Rectal smooth muscle tissue (tissue), 1 donor: ENCODE data around the gene ELK3.

Experiments
- H3K27ac ChIP-seq: one replicate; pipeline ENCODE4 v1.7.0; 2013; ENCODE audit warnings: low read depth, low read length, inconsistent platforms
- H3K27me3 ChIP-seq: one replicate; pipeline ENCODE4 v1.7.0; 2013; ENCODE audit warnings: low read length; ENCODE audit not compliant: control insufficient read depth, insufficient read depth
- H3K36me3 ChIP-seq: one replicate; pipeline ENCODE4 v1.7.0; 2013; ENCODE audit warnings: low read length; ENCODE audit not compliant: control insufficient read depth, insufficient read depth
- H3K4me1 ChIP-seq: one replicate; pipeline ENCODE4 v1.7.0; 2013; ENCODE audit warnings: low read length; ENCODE audit not compliant: control insufficient read depth, insufficient read depth
- H3K4me3 ChIP-seq: one replicate; pipeline ENCODE4 v1.7.0; 2013; ENCODE audit warnings: low read length
- H3K9ac ChIP-seq: one replicate; pipeline ENCODE4 v1.7.0; 2013; ENCODE audit warnings: low read length

ELK3 gene

DNA sequence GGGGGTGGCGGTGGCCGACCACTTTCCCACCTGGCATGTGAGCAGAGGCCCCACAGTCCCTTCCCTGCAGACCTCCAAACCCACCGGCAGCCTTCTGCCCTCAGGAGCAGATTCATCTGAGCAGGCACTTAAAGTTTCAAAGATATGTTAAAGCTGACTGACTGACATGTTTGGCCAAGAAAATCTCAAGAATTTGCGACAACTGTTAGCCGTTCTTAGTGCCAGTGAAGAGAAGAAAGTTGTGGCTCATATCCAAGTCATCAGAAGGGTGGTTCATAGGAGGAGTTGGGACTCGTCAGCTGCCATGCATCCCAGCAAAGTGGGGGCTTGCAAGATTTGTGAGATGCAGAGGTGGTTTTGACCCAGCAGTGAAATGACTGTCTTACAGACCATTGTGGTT lies 27.2 kb downstream of the ELK3 start:
- Histone ChIP-seq H3K36me3 (peaks cover 4% of the 10 kb centered on the region), H3K4me3 (no peak overlapping the region), H3K27me3 (no peaks in the 10 kb centered on the region), H3K9ac (no peak overlapping the region), H3K27ac (no peak overlapping the region), H3K4me1 (peaks cover 17% of the 10 kb centered on the region)

DNA sequence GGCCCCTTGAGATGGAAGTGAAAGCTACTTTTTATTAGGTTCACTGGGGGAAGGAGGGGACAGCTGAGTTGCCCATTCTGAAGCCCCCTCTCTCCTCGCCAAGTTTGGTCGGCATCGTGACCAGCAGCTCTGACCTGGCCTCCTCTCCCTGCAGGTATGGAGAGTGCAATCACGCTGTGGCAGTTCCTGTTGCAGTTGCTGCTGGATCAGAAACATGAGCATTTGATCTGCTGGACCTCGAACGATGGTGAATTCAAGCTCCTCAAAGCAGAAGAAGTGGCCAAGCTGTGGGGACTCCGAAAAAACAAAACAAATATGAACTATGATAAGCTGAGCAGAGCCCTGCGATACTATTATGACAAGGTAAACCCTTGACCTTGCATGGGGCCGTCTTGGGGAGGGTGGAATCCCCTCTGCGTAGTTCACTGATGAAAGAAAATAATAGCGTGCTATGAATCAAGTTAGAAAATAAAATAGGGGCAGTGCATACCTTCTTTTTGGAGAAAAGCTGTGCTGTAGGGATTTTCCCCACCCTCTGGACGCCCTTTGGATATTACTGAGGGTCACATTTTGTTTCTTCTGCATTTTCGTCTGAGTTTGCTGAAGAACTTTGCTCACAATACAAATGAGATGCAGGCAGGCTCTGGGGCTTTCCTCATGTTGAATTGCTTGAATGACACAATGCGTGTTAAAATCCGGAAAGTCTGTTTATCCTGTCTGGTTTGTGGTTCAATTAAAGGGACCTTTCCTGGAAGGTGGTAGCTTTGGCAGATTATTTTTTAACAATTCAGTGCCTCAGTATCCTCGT lies 29.4 kb downstream of the ELK3 start:
- H3K4me3 ChIP-seq, result no peak overlapping the region
- H3K27me3 ChIP-seq, result no peaks in the 10 kb centered on the region
- H3K27ac ChIP-seq, result peak overlapping the region; percentile 62
- H3K36me3 ChIP-seq, result peaks cover 7% of the 10 kb centered on the region
- H3K4me1 ChIP-seq, result peaks cover 17% of the 10 kb centered on the region
- no peak overlapping the region for H3K9ac ChIP-seq

DNA sequence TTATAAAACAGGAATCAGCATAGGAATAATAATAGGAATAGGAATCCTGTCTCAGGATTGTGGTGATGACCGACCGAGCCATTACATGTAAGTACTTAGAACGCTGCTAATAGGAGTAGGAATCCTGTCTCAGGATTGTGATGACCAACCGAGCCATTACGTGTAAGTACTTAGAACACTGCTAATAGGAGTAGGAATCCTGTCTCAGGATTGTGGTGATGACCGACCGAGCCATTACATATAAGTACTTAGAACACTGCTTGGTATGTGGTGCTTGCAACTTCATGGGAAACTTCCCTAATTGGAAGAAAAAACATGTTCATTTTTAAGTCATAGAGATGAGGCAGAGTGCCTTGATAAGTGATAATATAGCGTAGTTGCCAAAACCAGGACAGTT lies 30.0 kb downstream of the ELK3 start:
- H3K27ac ChIP-seq, result peak overlapping the region; percentile 62
- H3K9ac ChIP-seq, result no peak overlapping the region
- H3K4me1 ChIP-seq, result peaks cover 17% of the 10 kb centered on the region
- H3K27me3 ChIP-seq, result no peaks in the 10 kb centered on the region
- H3K4me3 ChIP-seq, result no peak overlapping the region
- peaks cover 7% of the 10 kb centered on the region for H3K36me3 ChIP-seq

DNA sequence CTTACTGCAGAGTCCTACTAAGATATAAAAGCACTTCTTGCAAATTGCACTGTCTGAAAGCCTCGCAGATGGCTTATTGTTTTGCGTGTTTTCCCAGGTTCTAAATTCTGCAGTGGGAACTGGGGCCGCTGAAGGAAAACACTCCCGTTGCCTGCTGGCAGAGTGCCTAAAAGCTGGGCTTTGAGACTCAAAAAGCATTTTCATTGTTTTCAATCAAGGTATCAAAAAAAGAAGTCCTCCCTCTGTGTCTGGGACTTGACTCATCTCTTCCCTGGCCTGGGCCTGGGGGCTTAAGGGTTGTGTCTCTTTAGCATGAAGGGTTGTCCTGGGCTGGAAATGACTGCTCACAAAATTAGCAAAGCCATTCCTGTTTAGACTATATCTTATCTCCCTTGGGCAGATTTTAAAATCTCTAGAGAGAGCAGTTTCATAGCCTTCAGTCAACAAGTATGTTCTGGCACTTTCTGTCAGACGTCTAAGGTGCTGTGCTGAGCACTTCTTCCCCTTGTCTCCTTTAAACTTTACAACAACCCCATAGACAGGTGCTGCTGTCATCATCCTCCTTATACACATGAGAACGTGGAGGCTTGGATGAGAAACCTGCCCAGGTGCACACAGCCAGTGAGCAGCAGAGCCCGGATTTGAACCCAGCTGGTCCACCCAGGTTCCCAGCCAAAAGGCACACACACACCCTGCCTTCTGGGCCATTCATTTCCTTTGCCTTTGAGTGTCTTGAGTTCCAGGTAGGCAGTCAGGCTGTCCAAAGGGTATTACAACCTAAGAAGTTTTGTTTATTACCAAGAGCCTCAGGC lies 31.1 kb downstream of the ELK3 start:
- H3K4me1 ChIP-seq, result peaks cover 17% of the 10 kb centered on the region
- H3K9ac ChIP-seq, result no peak overlapping the region
- H3K4me3 ChIP-seq, result no peak overlapping the region
- peaks cover 7% of the 10 kb centered on the region for H3K36me3 ChIP-seq
- no peaks in the 10 kb centered on the region for H3K27me3 ChIP-seq
- peak overlapping the region; percentile 62 for H3K27ac ChIP-seq

DNA sequence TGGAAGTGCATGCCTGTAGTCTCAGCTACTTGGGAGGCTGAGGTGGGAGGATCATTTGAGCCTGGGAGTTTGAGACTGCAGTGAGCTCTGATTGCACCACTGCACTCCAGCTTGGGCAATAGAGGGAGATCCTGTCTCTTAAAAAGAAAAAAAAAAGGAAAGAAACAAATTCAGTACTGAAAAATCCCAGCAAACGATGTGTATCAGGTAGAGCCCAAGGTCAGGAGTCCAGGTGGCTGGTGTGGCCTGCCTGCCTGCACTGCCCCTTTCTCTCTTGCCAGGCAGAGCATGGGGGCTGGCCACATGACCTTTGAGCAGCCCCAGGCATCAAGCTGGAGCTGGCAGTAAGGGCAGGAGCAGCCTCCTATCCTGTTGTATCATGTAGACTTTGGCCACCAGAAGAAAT lies 31.8 kb downstream of the ELK3 start:
- peak overlapping the region; percentile 62 for H3K27ac ChIP-seq

DNA sequence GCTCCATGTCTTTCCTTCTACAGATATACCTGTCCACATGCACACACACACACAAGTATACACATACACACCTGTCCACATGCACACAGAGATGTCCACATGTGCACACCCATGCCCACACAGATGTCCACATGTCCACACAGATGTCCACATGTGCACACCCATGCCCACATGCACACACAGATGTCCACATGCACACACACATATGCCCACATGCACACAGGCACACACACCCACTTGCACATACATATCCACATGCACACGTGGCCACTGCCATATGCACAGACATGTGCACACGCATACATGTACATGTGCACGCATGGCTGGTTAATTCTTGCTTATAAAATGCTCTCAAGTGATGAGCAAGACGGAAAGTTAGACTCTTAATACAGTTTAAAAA lies 32.2 kb downstream of the ELK3 start:
- Histone ChIP-seq H3K36me3 (peaks cover 7% of the 10 kb centered on the region), H3K9ac (no peak overlapping the region), H3K4me1 (peaks cover 17% of the 10 kb centered on the region), H3K27me3 (no peaks in the 10 kb centered on the region), H3K27ac (no peak overlapping the region), H3K4me3 (no peak overlapping the region)

More for the DNA sequence above, 31.8 kb downstream of the ELK3 start:
- Histone ChIP-seq H3K4me1 (peaks cover 17% of the 10 kb centered on the region), H3K27me3 (no peaks in the 10 kb centered on the region), H3K9ac (no peak overlapping the region), H3K4me3 (no peak overlapping the region), H3K36me3 (peaks cover 7% of the 10 kb centered on the region)

DNA sequence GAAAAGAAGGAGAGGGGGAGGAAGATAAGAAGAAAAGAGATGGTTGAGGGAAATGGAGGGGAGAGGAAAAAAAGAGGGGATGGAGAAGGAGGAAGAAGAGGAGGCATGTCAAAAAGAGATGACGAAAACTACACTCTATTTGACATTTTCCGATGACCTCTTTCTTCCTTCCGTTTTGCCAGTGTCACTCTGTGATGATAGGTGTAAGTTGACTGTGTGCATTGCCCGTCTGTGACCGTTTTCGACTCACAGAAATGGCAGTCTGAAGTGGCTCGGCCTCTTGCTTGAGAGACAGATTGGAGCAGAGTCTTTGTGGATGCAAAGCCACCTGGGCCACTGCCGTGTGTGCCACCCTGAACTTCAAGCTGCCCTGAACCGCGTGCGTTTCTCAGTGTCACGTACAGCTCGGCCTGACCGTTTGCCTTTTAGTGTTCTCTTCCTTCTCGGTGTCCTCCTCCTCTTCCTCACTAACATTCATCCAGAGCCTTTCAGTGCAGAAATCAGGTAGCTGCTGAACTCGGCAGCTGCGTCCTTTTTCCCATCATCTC lies 32.7 kb downstream of the ELK3 start:
- Histone ChIP-seq H3K9ac (no peak overlapping the region), H3K4me1 (peaks cover 17% of the 10 kb centered on the region), H3K27me3 (no peaks in the 10 kb centered on the region), H3K36me3 (peaks cover 7% of the 10 kb centered on the region), H3K4me3 (no peak overlapping the region), H3K27ac (no peak overlapping the region)

DNA sequence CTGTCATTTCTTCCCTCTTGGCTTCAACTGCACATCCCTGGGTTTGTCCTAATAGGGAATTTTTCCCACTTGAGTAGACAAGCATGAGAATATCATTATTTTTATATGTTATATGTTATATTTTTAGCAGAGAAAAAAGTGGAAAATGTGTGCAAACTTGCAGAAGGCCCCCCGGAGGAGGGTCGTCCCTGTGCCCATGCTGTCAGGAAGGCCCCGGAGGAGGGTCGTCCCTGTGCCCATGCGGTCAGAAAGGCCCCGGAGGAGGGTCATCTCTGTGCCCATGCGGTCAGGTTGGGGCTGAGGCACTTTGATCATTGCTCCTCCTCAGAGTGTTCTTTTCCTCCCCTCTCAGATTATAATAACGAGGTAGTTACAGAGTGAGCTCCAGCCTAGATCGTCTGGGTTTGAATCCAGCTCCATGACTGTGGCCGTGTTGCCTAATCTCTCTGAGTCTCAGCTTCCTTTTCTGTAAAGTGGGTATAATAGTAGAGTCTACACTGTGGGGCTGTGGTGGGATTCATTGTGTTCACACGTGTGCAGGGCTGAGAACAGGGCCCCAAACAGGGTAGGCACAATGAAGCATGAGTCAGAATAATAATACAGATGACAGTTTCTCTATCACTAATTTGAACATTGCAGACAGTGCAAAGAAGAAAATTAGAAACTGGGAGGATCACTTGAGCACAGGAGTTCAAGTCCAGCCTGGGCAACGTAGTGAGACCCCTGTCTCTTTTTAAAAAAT lies 33.4 kb downstream of the ELK3 start:
- Histone ChIP-seq H3K9ac (no peak overlapping the region), H3K36me3 (peaks cover 7% of the 10 kb centered on the region), H3K27me3 (no peaks in the 10 kb centered on the region), H3K27ac (no peak overlapping the region), H3K4me3 (no peak overlapping the region), H3K4me1 (peaks cover 17% of the 10 kb centered on the region)

DNA sequence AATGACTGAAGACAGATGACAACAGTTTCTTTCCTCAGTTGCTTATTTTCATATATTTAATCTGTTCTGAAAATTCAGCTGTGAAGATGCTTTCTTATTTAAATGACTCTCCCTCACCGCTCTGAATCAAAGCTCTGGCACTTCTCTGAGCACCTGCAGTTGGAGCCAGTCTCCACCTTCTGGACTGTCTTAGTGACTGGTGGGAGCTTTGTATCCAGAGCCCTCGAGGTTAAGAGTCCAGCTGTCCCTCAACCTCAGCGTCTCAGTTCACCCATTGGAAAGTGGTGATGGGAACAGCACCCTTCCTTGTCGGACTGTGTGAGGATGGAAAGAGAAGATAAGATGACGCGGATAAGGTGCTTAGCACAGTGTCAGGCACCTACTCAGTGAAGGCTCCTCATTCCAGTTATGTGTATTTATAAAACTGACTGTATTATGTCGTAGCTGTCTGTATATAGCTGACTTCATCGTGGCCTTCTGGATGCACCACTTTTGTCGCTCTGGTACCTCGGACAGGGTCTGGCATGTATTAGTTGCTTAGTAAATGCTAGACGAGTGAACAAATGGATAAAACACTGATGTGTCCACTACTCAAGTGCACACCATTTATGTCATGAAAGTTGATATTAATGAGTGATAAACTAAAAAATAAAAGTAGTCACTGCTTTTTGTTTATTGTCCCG lies 34.5 kb downstream of the ELK3 start:
- Histone ChIP-seq H3K9ac (no peak overlapping the region), H3K36me3 (peaks cover 7% of the 10 kb centered on the region), H3K27me3 (no peaks in the 10 kb centered on the region), H3K4me1 (peaks cover 26% of the 10 kb centered on the region), H3K27ac (peak overlapping the region; percentile 3), H3K4me3 (no peak overlapping the region)

DNA sequence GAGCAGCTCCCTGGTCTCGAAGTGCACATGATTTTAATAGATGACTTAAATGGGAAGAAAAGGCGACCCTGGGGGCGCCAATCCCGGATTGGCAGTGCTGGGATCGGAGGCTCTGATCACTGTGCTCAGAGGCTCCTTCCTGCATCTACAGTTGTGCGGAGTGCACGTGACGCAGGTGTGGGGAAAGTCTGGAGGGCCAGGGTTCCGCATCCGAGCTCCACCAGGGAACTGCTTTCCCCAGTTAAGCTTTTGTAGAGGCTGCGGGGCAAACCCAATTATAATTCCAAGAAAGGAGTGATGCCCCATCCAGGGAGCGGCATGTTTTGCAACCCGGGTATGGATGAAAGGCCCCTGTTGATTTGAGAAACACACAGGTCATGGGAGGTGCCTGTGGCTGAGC lies 36.5 kb downstream of the ELK3 start:
- H3K4me3 ChIP-seq, result no peak overlapping the region
- no peaks in the 10 kb centered on the region for H3K27me3 ChIP-seq
- peaks cover 7% of the 10 kb centered on the region for H3K36me3 ChIP-seq
- peak overlapping the region; percentile 53 for H3K27ac ChIP-seq
- H3K9ac ChIP-seq, result peak overlapping the region; percentile 3
- peaks cover 26% of the 10 kb centered on the region for H3K4me1 ChIP-seq

DNA sequence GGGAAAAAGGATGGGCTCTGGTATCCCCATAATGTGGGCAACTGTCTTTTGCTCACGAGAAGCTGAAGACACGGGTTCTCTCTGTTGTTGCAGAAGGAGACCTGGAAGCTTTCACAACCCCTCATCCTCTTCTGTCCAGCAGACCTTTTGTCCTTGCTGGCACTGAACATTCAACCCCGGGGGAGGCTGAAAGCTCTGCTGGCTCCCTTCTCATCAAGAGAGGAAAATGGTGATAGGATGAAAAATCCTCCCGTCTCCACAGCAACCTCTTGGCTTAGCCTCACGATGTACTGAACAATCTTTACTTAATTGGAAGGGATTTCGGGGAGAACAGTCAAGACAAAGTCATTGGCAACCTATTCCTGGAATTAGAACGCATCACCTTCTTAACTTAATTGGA lies 39.0 kb downstream of the ELK3 start:
- peaks cover 49% of the 10 kb centered on the region for H3K4me1 ChIP-seq
- peak overlapping the region; percentile 45 for H3K9ac ChIP-seq
- H3K27ac ChIP-seq, result peak overlapping the region; percentile 99
- H3K36me3 ChIP-seq, result peaks cover 2% of the 10 kb centered on the region
- no peaks in the 10 kb centered on the region for H3K27me3 ChIP-seq
- no peak overlapping the region for H3K4me3 ChIP-seq
